ENCODE results near the gene SLFN11.
"Not testable (repeated sequence)": the region's sequence is repeated elsewhere in the genome, so short reads cannot be mapped to it uniquely, and the experiment has no call there.

DNA sequence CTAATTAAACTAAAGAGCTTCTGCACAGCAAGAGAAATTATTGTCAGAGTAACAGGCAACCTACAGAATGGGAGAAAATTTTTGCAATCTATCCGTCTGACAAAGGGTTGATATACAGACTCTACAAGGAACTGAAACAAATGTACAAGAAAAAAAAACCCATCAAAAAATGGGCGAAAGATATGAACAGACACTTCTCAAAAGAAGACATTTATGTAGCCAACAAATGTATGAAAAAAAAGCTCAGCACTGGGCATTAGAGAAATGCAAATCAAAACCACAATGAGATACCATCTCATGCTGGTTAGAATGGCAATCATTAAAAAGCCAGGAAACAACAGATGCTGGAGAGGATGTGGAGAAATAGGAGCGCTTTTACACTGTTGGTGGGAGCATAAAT is 64.1 kb downstream of the SLFN11 start:
- not testable (repeated sequence) for TF ChIP-seq ZNF12 (CRISPR knock-in tag; IDR thresholded peaks at IDR 0.05); HMG20B (CRISPR knock-in tag; IDR thresholded peaks at IDR 0.05); CEBPB (tag; IDR thresholded peaks at IDR 0.05); ZNF140 (CRISPR knock-in tag; IDR thresholded peaks at IDR 0.05); SMARCA4 (IDR thresholded peaks at IDR 0.05); ZBTB8A (IDR thresholded peaks at IDR 0.05; ENCODE audit: partially characterized antibody); POLR2A (conservative IDR thresholded peaks at IDR 0.05); ZNF76 (CRISPR knock-in tag; IDR thresholded peaks at IDR 0.05; ENCODE audit: borderline replicate concordance); TBL1XR1 (IDR thresholded peaks at IDR 0.05; ENCODE audit: low read length in 2 of 2)
- TF ChIP-seq, protein P1, sequence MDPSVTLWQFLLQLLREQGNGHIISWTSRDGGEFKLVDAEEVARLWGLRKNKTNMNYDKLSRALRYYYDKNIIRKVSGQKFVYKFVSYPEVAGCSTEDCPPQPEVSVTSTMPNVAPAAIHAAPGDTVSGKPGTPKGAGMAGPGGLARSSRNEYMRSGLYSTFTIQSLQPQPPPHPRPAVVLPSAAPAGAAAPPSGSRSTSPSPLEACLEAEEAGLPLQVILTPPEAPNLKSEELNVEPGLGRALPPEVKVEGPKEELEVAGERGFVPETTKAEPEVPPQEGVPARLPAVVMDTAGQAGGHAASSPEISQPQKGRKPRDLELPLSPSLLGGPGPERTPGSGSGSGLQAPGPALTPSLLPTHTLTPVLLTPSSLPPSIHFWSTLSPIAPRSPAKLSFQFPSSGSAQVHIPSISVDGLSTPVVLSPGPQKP (CRISPR knock-in tag; IDR thresholded peaks at IDR 0.05), result not testable (repeated sequence)
- TF ChIP-seq, protein P2, sequence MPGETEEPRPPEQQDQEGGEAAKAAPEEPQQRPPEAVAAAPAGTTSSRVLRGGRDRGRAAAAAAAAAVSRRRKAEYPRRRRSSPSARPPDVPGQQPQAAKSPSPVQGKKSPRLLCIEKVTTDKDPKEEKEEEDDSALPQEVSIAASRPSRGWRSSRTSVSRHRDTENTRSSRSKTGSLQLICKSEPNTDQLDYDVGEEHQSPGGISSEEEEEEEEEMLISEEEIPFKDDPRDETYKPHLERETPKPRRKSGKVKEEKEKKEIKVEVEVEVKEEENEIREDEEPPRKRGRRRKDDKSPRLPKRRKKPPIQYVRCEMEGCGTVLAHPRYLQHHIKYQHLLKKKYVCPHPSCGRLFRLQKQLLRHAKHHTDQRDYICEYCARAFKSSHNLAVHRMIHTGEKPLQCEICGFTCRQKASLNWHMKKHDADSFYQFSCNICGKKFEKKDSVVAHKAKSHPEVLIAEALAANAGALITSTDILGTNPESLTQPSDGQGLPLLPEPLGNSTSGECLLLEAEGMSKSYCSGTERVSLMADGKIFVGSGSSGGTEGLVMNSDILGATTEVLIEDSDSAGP (CRISPR knock-in tag; IDR thresholded peaks at IDR 0.05), result not testable (repeated sequence)
- TF ChIP-seq, protein P3, sequence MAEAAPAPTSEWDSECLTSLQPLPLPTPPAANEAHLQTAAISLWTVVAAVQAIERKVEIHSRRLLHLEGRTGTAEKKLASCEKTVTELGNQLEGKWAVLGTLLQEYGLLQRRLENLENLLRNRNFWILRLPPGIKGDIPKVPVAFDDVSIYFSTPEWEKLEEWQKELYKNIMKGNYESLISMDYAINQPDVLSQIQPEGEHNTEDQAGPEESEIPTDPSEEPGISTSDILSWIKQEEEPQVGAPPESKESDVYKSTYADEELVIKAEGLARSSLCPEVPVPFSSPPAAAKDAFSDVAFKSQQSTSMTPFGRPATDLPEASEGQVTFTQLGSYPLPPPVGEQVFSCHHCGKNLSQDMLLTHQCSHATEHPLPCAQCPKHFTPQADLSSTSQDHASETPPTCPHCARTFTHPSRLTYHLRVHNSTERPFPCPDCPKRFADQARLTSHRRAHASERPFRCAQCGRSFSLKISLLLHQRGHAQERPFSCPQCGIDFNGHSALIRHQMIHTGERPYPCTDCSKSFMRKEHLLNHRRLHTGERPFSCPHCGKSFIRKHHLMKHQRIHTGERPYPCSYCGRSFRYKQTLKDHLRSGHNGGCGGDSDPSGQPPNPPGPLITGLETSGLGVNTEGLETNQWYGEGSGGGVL (CRISPR knock-in tag; IDR thresholded peaks at IDR 0.05), result not testable (repeated sequence)

Measured in K562 (cell line).